Ovary (tissue), 3 donors: ENCODE measurements around the gene SETD4.

Experiments used
- POLR2A ChIP-seq: fragments of 450-650 bp; IDR thresholded peaks from one replicate; pipeline ENCODE4 v1.6.1; 2017; ENCODE audit warnings: antibody characterized with exemption, mild to moderate bottlenecking, moderate library complexity
- TF ChIP-seq, protein P1 (sequence below), 3 donors: fragments of 450-650 bp in 2 of 3; fragments of 200-600 bp in 1 of 3; IDR thresholded peaks; one replicate each; pipeline versions ENCODE4 v1.5.1 to v1.8.0; 2016 to 2022; ENCODE audit warnings: antibody characterized with exemption in 3 of 3, mild to moderate bottlenecking in 1 of 3
- donor health status: DM: no; HTN: no; CAD: no.

DNA sequence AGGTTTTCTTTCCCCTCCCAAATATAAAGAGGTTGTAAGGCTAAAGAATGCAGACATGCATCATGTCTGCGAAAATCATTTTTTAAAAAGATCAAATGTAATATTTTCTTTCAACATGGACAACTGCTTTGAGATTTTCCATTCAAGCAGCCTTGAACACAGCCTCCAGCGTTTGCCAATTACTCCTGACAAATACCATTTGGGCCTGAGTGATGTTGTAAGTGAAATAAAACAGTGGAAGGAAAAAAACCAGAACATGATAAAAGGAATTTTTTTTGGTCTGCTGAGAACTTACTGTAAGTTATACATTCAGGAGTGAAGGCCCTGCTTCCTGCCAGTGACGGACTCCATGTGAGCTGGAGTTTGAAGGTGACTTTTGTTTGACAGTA is 37.2 kb downstream of the SETD4 start:
- TF ChIP-seq, protein P1, sequence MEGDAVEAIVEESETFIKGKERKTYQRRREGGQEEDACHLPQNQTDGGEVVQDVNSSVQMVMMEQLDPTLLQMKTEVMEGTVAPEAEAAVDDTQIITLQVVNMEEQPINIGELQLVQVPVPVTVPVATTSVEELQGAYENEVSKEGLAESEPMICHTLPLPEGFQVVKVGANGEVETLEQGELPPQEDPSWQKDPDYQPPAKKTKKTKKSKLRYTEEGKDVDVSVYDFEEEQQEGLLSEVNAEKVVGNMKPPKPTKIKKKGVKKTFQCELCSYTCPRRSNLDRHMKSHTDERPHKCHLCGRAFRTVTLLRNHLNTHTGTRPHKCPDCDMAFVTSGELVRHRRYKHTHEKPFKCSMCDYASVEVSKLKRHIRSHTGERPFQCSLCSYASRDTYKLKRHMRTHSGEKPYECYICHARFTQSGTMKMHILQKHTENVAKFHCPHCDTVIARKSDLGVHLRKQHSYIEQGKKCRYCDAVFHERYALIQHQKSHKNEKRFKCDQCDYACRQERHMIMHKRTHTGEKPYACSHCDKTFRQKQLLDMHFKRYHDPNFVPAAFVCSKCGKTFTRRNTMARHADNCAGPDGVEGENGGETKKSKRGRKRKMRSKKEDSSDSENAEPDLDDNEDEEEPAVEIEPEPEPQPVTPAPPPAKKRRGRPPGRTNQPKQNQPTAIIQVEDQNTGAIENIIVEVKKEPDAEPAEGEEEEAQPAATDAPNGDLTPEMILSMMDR (IDR thresholded peaks at IDR 0.05) = no peak
- no peak for TF ChIP-seq POLR2A
